NCI-H526 (cell line): ENCODE measurements around the gene DIO3.
"Not testable (repeated sequence)": the region's sequence is repeated elsewhere in the genome, so short reads cannot be mapped to it uniquely, and the experiment has no call there.

Experiments used
- DNase-seq, 2 experiments: peaks; one replicate each; lab custom pipeline; 2025; lab: John Stamatoyannopoulos, UW

The DIO3 gene

GRCh38 chr14:101542391-101542790 lies 18.9 kb upstream of the DIO3 start:
- no peak for DNase-seq

GRCh38 chr14:101543814-101544213 lies 17.5 kb upstream of the DIO3 start:
- no peak for DNase-seq

GRCh38 chr14:101544550-101544949 lies 16.7 kb upstream of the DIO3 start:
- no peak for DNase-seq

GRCh38 chr14:101546706-101547105 lies 14.6 kb upstream of the DIO3 start:
- no peak for DNase-seq

- DNase-seq: no peak
Measured at GRCh38 chr14:101547107-101547738, 14.1 kb upstream of the DIO3 start.

GRCh38 chr14:101547961-101548669 lies 13.2 kb upstream of the DIO3 start:
- DNase-seq: no peak

GRCh38 chr14:101548710-101549109 lies 12.6 kb upstream of the DIO3 start:
- DNase-seq: no peak

- DNase-seq: no peak
Measured at GRCh38 chr14:101549154-101549553, 12.1 kb upstream of the DIO3 start.

GRCh38 chr14:101550202-101550912 lies 10.9 kb upstream of the DIO3 start:
- DNase-seq: not testable (repeated sequence)

GRCh38 chr14:101551729-101552595 lies 9.3 kb upstream of the DIO3 start:
- DNase-seq: no peak

GRCh38 chr14:101552786-101553231 lies 8.5 kb upstream of the DIO3 start:
- no peak for DNase-seq

- no peak for DNase-seq
Measured at GRCh38 chr14:101553393-101553792, 7.9 kb upstream of the DIO3 start.

- DNase-seq: no peak
Measured at GRCh38 chr14:101553931-101554330, 7.4 kb upstream of the DIO3 start.

- no peak for DNase-seq
Measured at GRCh38 chr14:101554991-101555668, 6.2 kb upstream of the DIO3 start.

- DNase-seq: not testable (repeated sequence)
Measured at GRCh38 chr14:101555669-101556043, 5.6 kb upstream of the DIO3 start.

GRCh38 chr14:101556131-101556530 lies 5.2 kb upstream of the DIO3 start:
- DNase-seq: no peak

GRCh38 chr14:101556566-101557320 lies 4.6 kb upstream of the DIO3 start:
- DNase-seq: no peak

- DNase-seq: no peak
Measured at GRCh38 chr14:101557321-101557695, 4.0 kb upstream of the DIO3 start.

- no peak for DNase-seq
Measured at GRCh38 chr14:101557811-101558738, 3.2 kb upstream of the DIO3 start.

- DNase-seq: no peak
Measured at GRCh38 chr14:101558739-101559240, 2.5 kb upstream of the DIO3 start.
